ENCODE results near the gene ZNF570. TPM values are rescaled to one million over a fixed set of nuclear protein-coding genes. Genes with fewer than 3 reads are reported as not detected.

ZNF570 gene
- total and polyA plus RNA-seq, 7 donors = 1.2 to 10.3 (median 3.0) TPM

- Histone ChIP-seq H3K9me3 (peaks cover 33% of the 10 kb centered on the region), H3K36me3 (ENCODE audit: insufficient read depth in 1 of 2, low read depth in 1 of 2) (peaks cover 6 to 49% of the 10 kb centered on the region in 2 donors), H3K4me1 (no peaks in the 10 kb centered on the region), H3K27ac (no peak overlapping the region), H3K27me3 (ENCODE audit: insufficient read depth in 3 of 3, low read length in 2 of 3) (no peaks in the 10 kb centered on the region), H3K4me3 (no peak overlapping the region)
- WGBS, 3 donors = 88 to 96% (median 91%) methylated on average over 3 of the region's 3 CpGs
- intact Hi-C loops (cut with DNase I) = no loop called here
- DNase-seq (no peak), ATAC-seq (no peak)
- TF ChIP-seq CTCF (IDR thresholded peaks at IDR 0.05) = no peak
Observed at GRCh38 chr19:37511186-37511585, 42.0 kb downstream of the ZNF570 start.

DNA sequence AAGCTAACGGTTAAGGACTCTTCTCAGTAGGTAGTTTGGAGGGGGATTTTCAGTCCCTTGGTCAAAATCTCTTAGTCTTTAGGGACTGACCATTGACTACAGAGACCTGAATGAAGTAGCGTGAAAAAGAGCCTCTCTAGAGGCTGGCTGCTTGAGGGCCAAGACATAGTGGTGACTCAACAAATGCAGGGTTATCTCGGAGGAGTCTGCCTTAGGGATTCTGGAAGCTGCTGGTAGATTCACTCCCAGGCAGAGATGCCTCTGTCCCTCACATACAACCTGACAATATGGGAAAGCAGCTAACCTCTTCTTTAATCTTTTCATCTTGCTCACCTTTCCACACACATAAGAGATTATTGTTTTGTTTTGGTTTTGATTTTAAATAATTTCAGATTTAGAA is 42.7 kb downstream of the ZNF570 start:
- intact Hi-C loops (cut with DNase I) = no loop called here
- peaks cover 38% of the 10 kb centered on the region for H3K9me3 ChIP-seq
- no peaks in the 10 kb centered on the region for H3K4me1 ChIP-seq
- H3K36me3 ChIP-seq (ENCODE audit: insufficient read depth in 1 of 2, low read depth in 1 of 2) = peaks cover 6 to 49% of the 10 kb centered on the region in 2 donors
- no peak for DNase-seq
- 92 to 97% (median 97%) methylated on average over 3 of the region's 3 CpGs for WGBS, 3 donors
- H3K4me3 ChIP-seq = no peak overlapping the region
- no peak for ATAC-seq
- no peak overlapping the region for H3K27ac ChIP-seq
- H3K27me3 ChIP-seq (ENCODE audit: insufficient read depth in 3 of 3, low read length in 2 of 3) = no peaks in the 10 kb centered on the region
- TF ChIP-seq CTCF (IDR thresholded peaks at IDR 0.05) = no peak

- no peak for TF ChIP-seq CTCF (IDR thresholded peaks at IDR 0.05)
- no peaks in the 10 kb centered on the region for H3K4me1 ChIP-seq
- intact Hi-C loops (cut with DNase I) = no loop called here
- H3K4me3 ChIP-seq = no peak overlapping the region
- peaks cover 6 to 49% of the 10 kb centered on the region in 2 donors for H3K36me3 ChIP-seq (ENCODE audit: insufficient read depth in 1 of 2, low read depth in 1 of 2)
- DNase-seq (no peak), ATAC-seq (no peak)
- no peak overlapping the region for H3K27ac ChIP-seq
- WGBS, 3 donors = 51 to 57% (median 57%) methylated on average over 2 of the region's 2 CpGs
- no peaks in the 10 kb centered on the region for H3K27me3 ChIP-seq (ENCODE audit: insufficient read depth in 3 of 3, low read length in 2 of 3)
- peaks cover 38% of the 10 kb centered on the region for H3K9me3 ChIP-seq
Observed at GRCh38 chr19:37513397-37513796, 44.2 kb downstream of the ZNF570 start.

GRCh38 chr19:37519890-37520289 is 50.7 kb downstream of the ZNF570 start:
- intact Hi-C loops (cut with DNase I) = no loop called here
- no peak for TF ChIP-seq CTCF (IDR thresholded peaks at IDR 0.05)
- 57 to 84% (median 80%) methylated on average over 2 of the region's 2 CpGs for WGBS, 3 donors

GRCh38 chr19:37537391-37537947 is 68.3 kb downstream of the ZNF570 start:
- H3K27me3 ChIP-seq (ENCODE audit: insufficient read depth in 3 of 3, low read length in 2 of 3) = no peaks in the 10 kb centered on the region
- H3K36me3 ChIP-seq (ENCODE audit: insufficient read depth in 1 of 2, low read depth in 1 of 2) = peaks cover 25 to 39% of the 10 kb centered on the region in 2 donors
- 97 to 99% (median 98%) methylated on average over 7 of the region's 7 CpGs for WGBS, 3 donors
- H3K9me3 ChIP-seq = peaks cover 86% of the 10 kb centered on the region
- no peak overlapping the region for H3K4me3 ChIP-seq
- no peak overlapping the region for H3K27ac ChIP-seq
- TF ChIP-seq CTCF (IDR thresholded peaks at IDR 0.05) = no peak
- ATAC-seq (no peak), DNase-seq (no peak)
- no peaks in the 10 kb centered on the region for H3K4me1 ChIP-seq
- intact Hi-C loops (cut with DNase I) = loop anchor here in 1 of 2 donors (10.0 kb wide), 1 partner anchor 113 kb away; no protein-coding TSS in a partner anchor

More at GRCh38 chr19:37519890-37520289, 50.7 kb downstream of the ZNF570 start:
- no peak for ATAC-seq
- H3K4me3 ChIP-seq = no peak overlapping the region
- no peak for DNase-seq
- H3K27me3 ChIP-seq (ENCODE audit: insufficient read depth in 3 of 3, low read length in 2 of 3) = no peaks in the 10 kb centered on the region
- H3K9me3 ChIP-seq = peaks cover 62% of the 10 kb centered on the region
- no peak overlapping the region for H3K27ac ChIP-seq
- peaks cover 13 to 45% of the 10 kb centered on the region in 2 donors for H3K36me3 ChIP-seq (ENCODE audit: insufficient read depth in 1 of 2, low read depth in 1 of 2)
- H3K4me1 ChIP-seq = no peaks in the 10 kb centered on the region

Data from psoas muscle (tissue), 8 donors.